Activated CD4-positive, alpha-beta T cell treated with anti-CD3 and anti-CD28 coated beads, Interleukin-2, amount 50 U/mL, for 24 hours (primary cell): Measurements from ENCODE around the gene CYTH3.
"Not testable (repeated sequence)": the region's sequence is repeated elsewhere in the genome, so short reads cannot be mapped to it uniquely, and the experiment has no call there.

Experiments used
- DNase-seq, 2 donors: peaks; one replicate each; pipeline ENCODE4 v3.0.0-alpha.2; 2020; ENCODE audit warnings: low read depth in 1 of 2, low spot score in 1 of 2

Gene CYTH3

DNA sequence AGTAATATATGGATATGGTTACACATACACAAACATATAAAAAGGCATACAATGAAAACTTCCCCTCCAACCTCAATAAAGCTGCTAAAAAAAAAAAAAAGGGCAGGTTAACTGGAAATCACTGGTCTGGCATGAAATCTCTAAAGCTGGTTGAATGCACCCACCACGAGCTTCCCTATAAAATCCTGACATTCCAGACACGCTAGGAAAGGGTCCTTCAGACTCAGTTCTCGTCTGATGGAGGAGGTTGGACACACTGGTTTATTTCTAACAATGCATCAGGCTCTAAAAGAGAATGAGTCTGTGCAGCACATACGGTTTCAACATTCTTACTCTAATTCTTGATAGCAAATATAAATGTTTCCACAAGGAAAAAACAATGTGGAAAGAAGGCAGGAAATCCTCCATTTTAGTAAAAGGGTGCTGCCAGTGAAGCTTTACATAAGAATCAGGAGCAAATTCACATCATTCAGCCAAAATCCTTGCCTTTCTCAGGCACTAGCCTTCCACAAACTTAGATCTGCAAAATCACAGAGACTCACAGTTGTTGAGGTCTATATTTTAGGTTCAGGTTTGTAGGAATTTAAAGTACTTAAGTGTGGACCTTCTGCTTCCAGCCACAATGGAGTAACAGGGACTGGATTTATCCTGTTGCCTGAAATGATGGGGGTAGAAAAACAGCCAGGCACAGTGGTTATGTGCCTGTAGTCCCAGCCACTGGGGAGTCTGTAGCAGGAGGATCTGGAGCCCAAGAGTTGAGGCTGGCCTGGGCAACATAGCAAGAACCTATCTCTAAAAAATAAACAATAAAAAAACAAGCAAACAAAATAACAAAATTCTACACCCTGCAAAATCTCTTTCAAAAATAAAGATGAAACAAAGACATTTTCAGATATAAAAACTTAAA is 73.5 kb downstream of the CYTH3 start:
- DNase-seq: no peak

DNA sequence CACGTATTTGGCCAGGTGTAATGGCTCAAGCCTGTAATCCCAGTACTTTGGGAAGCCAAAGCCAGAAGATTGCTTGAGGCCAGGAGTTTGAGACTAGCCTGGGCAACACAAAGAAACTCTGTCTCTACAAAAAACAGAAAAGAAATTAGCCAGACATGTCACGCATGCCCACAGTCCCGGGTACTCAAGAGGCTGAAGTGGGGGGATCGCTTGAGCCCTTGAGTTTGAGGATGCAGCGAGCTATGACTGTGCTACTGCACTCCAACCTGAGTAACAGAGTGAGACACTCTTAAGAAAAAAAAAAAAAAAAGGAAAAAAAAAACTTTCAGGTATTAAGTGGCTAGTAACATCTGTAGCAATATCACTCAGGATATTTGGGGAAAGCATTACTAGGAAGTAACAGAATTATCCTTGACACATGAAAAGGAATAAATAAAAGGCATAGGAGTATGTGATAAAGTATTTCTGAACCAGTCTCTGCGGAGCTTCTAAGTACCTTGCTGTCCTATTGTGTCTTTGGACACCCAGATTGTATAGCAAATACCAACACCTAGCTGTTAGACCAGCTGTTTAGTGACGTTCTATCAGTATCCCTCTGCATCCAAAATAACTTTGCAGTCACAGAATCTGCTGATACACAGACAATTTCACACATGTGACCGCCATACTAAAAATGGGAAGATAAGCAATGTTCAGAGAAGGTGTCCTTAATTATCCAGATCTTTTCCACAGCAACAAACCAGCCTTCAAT is 74.4 kb downstream of the CYTH3 start:
- DNase-seq: no peak

DNA sequence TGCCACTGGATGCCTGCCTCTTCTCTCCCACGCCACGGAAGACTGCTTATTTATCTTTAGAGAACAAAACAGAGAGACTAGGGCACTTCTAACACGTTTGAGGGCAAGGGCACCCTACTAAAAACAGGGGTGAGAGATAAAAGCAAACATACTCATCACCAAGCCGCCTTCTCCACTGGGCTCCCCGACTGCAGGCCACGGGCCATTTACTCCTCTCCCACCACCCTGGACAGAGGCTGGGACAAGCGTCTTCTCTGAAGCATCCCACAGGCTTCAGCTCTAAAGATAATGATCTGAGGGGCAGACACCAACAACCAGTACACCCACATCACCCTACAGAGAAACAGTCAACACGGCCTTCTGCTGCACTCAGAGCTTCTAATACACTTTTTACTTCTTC is 78.7 kb downstream of the CYTH3 start:
- no peak for DNase-seq

DNA sequence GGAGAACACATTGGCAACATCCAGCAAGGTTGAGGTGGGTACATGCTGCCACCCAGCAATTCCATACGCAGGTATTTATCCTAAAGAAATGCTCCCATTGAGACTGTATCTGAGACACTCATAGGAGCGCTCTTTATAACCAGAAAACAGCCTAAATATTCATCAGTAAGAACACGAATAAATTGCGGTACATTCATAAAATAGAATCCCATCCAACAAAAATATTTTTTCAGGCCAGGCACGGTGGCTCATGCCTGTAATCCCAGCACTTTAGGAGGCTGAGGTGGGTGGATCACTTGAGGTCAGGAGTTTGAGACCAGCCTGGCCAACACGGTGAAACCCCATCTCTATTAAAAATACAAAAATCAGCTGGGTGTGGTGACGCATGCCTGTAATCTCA is 81.9 kb downstream of the CYTH3 start:
- DNase-seq: not testable (repeated sequence)

DNA sequence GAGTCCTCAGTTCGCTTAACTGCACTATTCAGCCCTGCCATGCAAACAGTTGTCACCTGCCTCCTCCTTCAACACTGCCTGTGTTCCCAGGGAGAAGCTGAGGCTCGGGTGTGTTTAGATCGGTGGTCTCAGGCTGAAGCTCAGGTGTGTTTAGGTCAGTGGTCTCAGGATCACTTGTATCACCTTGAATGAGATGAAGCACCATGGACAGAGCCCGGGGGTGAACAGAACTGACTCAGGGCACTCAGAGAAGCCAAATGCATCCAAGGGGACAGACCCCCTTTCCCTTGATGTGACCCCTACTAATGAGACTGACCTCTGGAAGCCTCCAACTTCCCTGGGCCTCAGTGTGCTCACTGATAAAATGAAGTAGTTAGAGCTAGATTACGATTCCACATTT is 84.0 kb downstream of the CYTH3 start:
- no peak for DNase-seq

DNA sequence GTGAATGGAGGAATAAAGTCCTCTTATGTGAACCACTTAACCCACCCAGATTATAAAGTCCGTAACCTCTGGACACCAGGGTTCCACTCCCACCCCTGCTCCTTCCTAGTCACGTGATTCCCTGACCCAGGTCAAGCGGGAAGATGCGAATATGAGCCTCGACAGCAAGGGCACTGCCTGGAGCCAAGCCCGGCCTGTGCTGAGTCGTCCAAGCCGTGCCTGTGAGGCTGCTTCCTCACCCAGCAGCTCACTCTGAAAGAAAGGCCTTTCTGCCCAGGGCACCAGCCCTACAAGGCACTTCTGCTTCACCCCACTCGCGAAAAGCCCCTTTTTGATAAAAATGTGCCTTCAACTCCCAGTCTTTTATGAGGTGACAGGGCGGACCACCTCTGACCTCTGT is 85.8 kb downstream of the CYTH3 start:
- no peak for DNase-seq

DNA sequence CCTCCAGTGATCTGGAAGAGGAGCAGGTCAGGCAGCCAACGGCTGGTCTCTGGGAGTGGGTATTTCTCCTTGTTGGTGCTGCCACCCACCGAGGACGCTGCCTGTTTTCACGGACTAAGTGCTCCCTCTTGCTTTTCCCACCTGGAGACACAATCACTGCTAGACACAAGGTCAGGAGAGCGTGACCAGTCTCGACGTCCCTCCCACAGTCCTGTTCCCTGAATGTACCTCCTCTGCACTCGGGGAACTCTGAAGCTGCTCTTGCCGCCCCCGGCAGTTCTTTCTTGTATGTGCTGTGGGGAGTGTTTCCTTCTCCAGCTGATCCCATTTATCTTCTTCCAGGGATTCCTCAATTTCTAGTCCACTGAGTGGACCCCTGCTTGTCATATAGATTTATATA is 89.4 kb downstream of the CYTH3 start:
- DNase-seq: no peak

DNA sequence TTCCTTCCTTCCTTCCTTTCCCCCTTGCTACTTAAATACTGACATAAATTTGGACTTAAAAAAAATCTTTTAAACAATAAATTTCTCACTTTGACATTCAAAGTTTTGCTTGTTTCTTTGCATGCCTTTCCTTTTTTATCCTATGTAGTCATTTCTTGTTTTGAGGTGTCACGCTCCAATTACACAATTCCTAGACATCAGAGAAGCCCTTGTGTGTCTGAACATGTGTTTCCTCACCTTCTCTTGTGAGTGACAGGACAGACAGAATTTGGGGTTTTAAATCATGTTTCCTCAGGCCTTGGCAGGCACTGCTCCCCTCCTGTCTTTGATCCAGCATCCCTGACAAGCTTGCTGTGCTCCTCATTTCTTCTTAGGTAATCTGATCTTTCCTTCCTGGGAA is 91.3 kb downstream of the CYTH3 start:
- no peak for DNase-seq

DNA sequence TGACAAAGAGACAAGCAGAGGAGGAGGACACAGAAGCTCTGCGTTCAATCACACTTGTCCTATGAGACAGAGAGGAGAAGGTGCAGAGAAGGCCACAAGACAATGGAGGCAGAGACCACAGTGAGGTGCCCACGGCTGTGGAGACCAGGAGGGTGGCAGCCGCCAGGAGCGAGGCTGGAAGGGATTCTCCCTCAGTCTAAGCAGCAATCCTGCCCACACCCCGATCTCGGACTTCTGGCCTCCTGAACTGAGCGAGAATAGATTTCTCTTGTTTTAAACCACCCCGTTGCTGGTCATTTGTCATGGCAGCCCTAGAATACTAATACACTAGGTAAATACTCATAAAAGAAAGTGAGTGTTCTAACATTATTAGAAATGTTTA is 92.1 kb downstream of the CYTH3 start:
- no peak for DNase-seq

DNA sequence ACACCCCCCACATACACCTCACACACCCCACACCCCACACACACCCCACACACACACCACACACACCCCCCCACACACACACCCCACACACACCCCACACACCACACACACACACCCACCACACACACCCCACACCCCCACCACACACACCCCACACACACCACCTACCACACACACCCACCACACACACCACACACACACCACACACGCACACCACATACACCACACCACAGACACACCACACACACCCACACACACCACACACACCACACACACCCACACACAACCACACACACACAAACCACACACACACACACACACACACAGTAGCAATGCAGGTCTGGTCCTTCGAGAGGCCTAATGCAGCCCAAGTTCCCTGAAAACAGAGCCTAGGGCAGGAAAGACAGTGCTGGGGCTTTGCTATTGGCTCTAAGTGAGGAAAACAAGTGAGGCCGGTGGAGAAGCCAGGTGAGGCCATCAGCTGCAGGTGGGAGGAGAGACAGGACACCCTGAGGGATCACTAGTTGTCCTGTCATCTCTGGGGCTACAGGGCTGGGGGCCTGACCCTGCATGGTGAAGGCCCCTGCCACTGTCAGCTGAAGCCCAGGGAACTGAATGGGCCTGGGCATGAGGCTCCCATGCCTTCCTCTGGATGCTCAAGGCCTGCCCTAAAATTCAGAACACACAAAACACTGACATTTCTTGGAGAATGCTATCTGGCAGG is 92.6 kb downstream of the CYTH3 start:
- no peak for DNase-seq

DNA sequence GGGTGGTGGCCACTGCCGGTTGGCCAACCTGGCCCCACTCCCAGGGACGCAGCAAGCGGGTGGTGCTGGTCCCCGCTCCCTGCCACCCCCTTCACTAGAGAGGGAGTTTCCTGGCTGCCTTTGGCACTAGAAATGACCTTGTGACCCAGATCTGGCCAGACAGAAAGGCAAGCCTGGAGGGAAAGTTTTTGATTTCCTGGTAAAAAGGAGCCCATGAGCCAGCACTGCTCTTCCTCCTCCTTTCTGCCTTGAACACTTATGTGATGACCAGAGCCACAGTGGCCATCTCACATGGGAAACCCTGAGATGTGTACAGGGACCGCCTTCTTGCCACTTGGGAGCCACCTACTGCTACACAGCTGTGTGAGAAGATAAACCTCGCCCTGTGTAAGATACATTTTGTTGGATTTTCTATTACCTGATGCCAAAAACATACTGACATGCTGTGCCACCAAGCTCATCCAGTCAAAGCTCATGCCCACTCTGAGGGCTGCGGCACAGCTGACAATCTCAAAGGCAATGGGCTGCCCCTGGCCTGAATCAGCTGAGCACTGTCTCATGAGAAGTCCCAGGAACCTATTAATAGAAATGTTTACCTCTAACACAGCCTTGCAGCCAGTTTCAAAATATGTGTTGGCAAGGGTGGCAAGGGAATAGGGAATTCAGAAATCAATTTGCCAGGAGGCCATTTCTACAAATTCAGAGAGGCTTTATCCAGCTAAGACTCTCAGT is 94.0 kb downstream of the CYTH3 start:
- DNase-seq: no peak

DNA sequence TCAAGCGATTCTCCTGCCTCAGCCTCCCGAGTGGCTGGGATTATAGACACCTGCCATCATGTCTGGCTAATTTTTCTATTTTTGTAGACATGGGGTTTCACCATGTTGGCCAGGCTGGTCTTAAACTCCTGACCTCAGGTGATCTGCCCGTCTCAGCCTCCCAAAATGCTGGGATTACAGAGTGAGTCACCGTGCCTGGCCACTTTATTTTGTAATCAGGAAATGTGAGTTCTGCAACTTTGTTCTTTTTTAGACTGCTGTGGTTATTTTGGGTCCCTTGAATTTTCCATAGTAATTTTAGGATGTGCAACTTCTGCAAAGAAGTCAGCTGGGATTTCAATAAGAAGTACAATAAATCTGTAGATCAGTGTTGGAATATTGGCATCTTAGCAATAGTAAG is 96.8 kb downstream of the CYTH3 start:
- DNase-seq: no peak

DNA sequence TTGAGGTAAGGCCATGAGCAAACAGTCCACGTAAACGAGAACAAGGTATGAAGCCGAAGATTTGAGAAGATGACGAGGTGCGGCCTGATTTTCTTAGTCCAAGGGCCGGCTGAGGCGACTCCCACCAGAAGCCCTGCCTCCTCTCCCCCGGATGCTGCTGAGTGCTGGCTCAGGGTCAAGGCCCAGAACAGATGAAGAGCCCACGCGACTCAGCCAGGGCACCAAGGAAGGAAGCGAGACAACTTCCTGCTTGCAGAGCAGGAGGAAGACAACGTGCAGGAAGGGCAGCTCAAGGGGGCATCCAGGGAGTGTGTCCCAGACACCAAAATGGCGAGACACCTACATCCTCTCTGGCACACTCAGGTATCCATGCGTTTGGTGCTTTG is 99.5 kb downstream of the CYTH3 start:
- DNase-seq: no peak

DNA sequence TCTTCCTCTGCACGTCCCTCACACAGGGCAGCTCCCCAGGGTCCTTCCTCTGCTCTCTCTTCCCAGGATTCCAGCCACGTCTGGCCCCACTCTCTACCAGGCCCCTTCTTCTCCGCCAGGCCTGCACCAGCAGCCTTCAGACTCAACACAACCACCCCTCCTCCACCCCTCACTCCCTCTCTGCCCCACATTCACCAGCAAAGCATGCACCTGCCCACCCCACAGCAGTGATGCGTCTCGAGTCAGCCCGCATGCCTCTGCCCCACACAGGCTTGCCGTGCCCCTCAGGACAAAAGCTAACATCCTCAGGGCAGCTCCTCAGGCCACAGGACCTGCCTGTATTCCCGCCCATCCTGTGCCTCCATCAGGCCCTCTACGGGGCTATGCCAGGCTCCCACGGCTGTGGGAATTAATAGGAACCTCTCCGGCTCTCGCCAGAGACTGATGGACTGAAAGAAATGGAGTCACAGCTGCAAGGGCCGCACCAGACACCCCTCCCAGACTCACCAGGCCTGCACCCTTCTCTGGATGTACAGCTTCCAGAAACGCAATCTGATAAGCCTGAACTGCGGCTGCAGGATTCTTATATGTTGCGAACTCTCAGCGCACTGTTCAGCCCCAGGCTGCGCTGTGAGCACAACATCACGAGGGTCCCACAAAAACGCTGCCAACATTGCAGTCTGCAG is 100.1 kb downstream of the CYTH3 start:
- DNase-seq: no peak

DNA sequence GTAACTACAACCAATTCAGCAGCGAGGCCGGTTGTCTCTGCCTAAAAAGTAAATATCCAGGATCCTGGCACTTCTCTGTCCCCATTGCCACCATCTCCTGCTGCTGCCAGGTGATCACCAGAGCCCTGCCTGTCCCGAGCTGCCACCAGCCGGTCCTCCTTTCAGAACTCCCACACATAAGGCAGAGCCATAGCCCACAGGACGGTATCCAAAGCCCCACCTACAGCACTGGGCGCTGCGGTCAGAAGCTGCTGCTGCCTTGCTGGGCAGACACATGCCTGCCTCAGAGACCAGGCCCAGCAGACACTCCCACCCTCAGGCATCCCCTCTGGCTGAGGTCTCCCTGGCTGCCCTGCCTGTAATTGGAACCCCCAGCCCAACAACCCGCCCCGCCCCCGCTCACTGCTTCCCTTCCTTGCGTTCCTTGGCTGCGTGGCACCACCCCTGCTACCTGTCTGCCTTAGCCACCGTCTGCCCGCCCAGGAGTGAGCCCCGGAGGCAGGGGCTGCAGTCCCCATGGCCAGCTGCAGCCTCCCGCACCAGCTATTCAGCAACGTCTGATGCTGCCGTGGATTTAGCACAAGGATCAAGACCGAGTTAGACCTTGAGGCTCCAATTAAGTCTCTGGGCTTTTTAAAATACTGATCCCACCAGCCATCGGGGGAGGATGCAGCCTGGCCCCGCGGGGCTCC is 100.7 kb downstream of the CYTH3 start:
- DNase-seq: no peak

DNA sequence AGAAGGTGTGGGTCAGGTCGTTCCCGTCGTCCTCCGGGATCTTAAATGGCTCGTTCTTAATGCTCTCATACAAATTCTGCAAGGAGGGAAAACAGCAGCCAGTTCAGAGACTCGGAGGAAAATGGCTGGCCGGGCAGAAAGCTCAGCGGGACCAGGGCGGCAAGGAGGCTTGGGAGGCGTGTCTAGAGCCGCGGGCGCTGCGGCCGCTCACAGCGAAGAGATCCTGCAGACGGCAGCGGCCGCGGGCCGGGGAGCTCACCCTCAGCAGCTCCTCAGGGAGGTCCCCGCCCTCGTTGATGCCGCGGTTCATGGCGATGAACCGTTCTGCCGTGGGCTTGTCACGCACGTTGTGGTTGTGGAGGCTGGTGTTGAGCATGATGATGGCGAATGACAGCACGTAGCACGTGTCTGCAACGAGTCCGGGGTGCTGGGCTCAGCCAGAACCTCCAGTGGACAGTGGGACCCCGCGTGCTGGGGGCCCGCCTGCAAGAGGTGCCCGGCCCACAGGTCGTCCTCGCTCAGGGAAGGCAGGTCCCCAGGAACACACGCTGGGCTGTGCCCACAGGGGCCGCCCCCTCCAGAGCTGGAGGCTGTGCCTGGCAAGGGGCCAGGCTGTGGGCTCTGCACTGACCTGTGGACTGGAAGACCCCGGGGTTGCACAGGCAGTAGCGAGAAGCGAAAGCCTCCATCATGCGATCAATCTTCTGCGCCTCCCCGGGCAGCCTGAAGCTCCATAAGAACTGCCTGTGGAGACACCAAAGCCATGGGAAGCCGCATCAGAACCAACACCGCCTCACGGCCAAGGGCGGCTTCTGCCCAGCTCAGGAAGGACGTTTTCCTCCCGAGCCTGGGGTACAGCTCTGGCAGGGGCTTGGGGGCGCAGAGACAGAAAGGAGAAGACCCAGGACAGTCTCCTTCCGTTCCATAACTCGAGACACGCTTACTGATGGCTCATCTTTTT is 101.6 kb downstream of the CYTH3 start:
- DNase-seq: no peak

DNA sequence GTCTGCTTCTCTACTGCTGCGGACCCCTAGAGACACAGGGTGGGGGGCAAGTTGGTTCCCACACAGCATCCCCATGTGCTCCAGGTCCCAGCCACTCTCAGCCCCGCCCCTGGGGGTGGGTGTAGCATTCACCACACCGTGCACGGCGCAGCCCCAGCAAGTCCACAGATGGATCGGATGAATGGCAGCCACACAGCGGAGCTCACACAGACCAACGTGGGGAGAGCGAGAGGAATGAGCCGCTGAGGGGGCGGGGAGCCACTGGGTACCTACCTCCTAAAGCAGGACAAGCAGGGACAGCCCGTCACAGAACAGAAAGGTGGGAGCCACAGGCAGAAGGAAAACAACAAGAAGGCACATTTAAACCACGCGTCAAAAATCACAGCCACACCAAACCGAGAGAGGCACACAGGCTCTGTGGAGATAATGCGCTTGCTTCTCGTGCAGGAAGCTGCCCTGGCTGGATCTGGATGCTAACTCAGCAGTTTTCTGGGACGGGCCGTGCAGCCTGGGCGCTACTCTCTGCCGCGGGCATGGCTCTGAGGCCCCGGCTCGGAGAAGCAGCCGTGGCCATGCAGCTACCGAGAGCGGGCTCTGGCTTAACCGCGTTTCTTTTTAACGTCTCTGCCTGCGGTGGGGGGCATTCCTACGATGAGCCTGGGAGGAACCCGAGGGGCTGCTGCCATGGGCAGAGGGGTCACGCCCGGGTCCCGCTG is 102.5 kb downstream of the CYTH3 start:
- DNase-seq: no peak

DNA sequence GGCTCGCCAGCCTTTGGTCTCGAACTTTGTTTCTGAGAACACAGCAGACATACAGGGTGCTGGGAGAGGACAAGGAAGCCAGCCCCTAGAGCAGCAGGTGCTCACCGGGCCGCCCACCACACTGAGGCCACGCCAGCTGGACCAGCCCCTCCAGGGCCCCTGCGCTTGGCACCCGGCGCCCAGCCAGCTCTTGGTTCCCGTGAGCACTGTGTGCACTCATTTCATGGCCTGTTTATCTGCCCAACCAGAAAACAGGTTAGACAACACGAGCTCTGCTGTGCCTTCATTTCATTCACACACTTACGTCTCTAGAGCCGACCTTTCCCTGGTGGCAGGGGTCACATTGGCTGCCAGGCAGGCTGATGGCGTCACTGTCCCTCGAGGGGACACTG is 104.0 kb downstream of the CYTH3 start:
- DNase-seq: no peak
